Heart left ventricle (tissue), 16 donors: ENCODE data around the gene PFN2. TPM values are rescaled to one million over a fixed set of nuclear protein-coding genes. Genes with fewer than 3 reads are reported as not detected.

Experiments used
- ATAC-seq, 4 donors: fragments of 200-7000 bp; cut with Tn5 transposase; one replicate each; pipeline ENCODE4 v1.9.1; 2020 to 2022; ENCODE audit warnings: moderate library complexity in 4 of 4, mild to moderate bottlenecking in 3 of 4, moderate number of reproducible peaks in 1 of 4
- DNase-seq, 5 donors: peaks; one replicate each; pipeline ENCODE4 v3.0.0-alpha.2; 2020
- H3K27ac ChIP-seq, 12 donors: fragments of 200-600 bp; sonication (generic) in 4 of 12; one replicate each; pipeline versions ENCODE4 v1.5.0 to v1.8.0; 2016 to 2022; ENCODE audit warnings: mild to moderate bottlenecking in 2 of 12
- H3K27me3 ChIP-seq, 9 donors: fragments of 200-600 bp; sonication (generic) in 2 of 9; one replicate each; pipeline versions ENCODE4 v1.5.1 to v1.8.0; 2016 to 2022; ENCODE audit warnings: mild to moderate bottlenecking in 3 of 9
- H3K36me3 ChIP-seq, 9 donors: fragments of 200-600 bp; sonication (generic) in 2 of 9; one replicate each; pipeline versions ENCODE4 v1.5.0 to v1.8.0; 2018 to 2022; ENCODE audit warnings: mild to moderate bottlenecking in 2 of 9
- H3K4me1 ChIP-seq, 12 donors: fragments of 200-600 bp; sonication (generic) in 4 of 12; one replicate each; pipeline versions ENCODE4 v1.5.0 to v1.8.0; 2016 to 2022; ENCODE audit warnings: mild to moderate bottlenecking in 3 of 12
- H3K4me3 ChIP-seq, 12 donors: fragments of 200-600 bp; sonication (generic) in 4 of 12; one replicate each; pipeline versions ENCODE4 v1.5.0 to v1.8.0; 2017 to 2022; ENCODE audit warnings: mild to moderate bottlenecking in 9 of 12, moderate library complexity in 4 of 12
- H3K9me3 ChIP-seq, 12 donors: fragments of 200-600 bp; sonication (generic) in 4 of 12; one replicate each; pipeline versions ENCODE4 v1.5.0 to v1.8.0; 2016 to 2022; ENCODE audit warnings: mild to moderate bottlenecking in 1 of 12
- CTCF ChIP-seq, 12 donors: fragments of 200-600 bp; sonication (generic) in 4 of 12; IDR thresholded peaks; one replicate each; pipeline versions ENCODE4 v1.5.0 to v1.8.0; 2018 to 2022; ENCODE audit warnings: antibody characterized with exemption in 12 of 12, mild to moderate bottlenecking in 5 of 12
- POLR2A ChIP-seq, 2 donors: fragments of 450-650 bp; IDR thresholded peaks; one replicate each; pipeline ENCODE4 v1.6.1; 2017; ENCODE audit warnings: antibody characterized with exemption in 2 of 2, mild to moderate bottlenecking in 2 of 2, moderate library complexity in 2 of 2
- WGBS, 4 donors: extraction: QIAGEN DNeasy Blood & Tissue Kit in 2 of 4; methylation state at CpG; one replicate each; pipeline versions ENCODE4 v1.1.5 to v1.1.7; 2013 to 2018; 5-methylcytosine and 5-hydroxymethylcytosine counted together
- intact Hi-C, 10 donors: fragments of 100-400 bp; cut with DNase I; formaldehyde crosslinking; loops; one replicate each; pipeline versions ENCODE4 v1.11.1 to v1.14.2; 2022
- polyA plus RNA-seq, 2 donors: library from polyadenylated mRNA; stranded (reverse); fragments of 200-250 nt; gene quantifications; one replicate each; pipeline ENCODE4 v1.2.3, GENCODE V29; 2013
- total RNA-seq, 9 donors: library from RNA; depleted of rRNA in 2 of 9; stranded (reverse); fragments of >200 nt in 2 of 9; fragmentation: NEBNext Ultra II Directional in 3 of 9; extraction: Animal tissue kit (Norgen Biotek cat#: 25700) in 3 of 9; gene quantifications; one replicate each; pipeline versions ENCODE4 v1.1.0 to v1.2.4, GENCODE V29; 2016 to 2023
- donor health status: ischemic (EF 13 %, LVEDD 7.1; RV severe dilation, severe dysfunction).
- donor health status: healthy with polysubstance abuse.
- donor health status: DM: no; HTN: yes; CAD: no.
- donor health status: DM: no; HTN: no; CAD: no.
- donor health status: ischemic (EF 25% LVEDD 6.9; RV normal size, moderate dysfunction).
- donor health status: ischemic (EF 25% LVEDD 5.7; RV mildly dilated, moderate dysfunction).
- donor health status: healthy.
- donor health status: DM: yes; HTN: yes; CAD: no.
- donor health status: ischemic (EF 35%, LVEDD 5.7; RV mildly dilated, moderate dysfunction).
- donor health status: nonischemic (EF 11% LVEDD 7.7; RV severe dilation, severe dysfunction).
- donor health status: DM: yes; HTN: yes; CAD: no.
- donor health status: PGD.
- donor health status: ischemic (EF 29% LVEDD 5.4; RV normal size, mild dysfunction).
- donor health status: nonischemic (EF 23%, LVEDD 6.1; RV moderate dilation, normal function).

Gene PFN2
- total and polyA plus RNA-seq, 11 donors, result 31.4 to 89.3 (median 66.1) TPM

- no peak overlapping the region for H3K27ac ChIP-seq
- 21 to 32% (median 27%) methylated on average over 7 of the region's 7 CpGs for WGBS, 4 donors
- TF ChIP-seq CTCF (IDR thresholded peaks at IDR 0.05) (peak; percentile 51 to 82 (median 70)), POLR2A (IDR thresholded peaks at IDR 0.05) (no peak)
- intact Hi-C loops, result loop anchor here in 5 of 10 donors (2.0 to 10.0 kb wide), 3 partner anchors 248 to 558 kb away; no protein-coding TSS in a partner anchor
- H3K36me3 ChIP-seq, result peaks cover 0 to 8% (median 0%) of the 10 kb centered on the region in 9 donors
- H3K27me3 ChIP-seq, result no peaks in the 10 kb centered on the region
- H3K9me3 ChIP-seq, result no peaks in the 10 kb centered on the region
- H3K4me1 ChIP-seq, result peaks cover 0 to 26% (median 10%) of the 10 kb centered on the region in 12 donors
- DNase-seq (peak; percentile 32 to 58 (median 43)), ATAC-seq (peak; percentile 32 to 81 (median 74))
- peak overlapping the region in 1 of 12 donors; percentile 35 for H3K4me3 ChIP-seq
Observed at GRCh38 chr3:149936812-149937230, 33.9 kb downstream of the PFN2 start.

GRCh38 chr3:149934524-149934923, 36.2 kb downstream of the PFN2 start:
- no peak overlapping the region for H3K27ac ChIP-seq
- H3K36me3 ChIP-seq, result peaks cover 0 to 6% (median 0%) of the 10 kb centered on the region in 9 donors
- no peak overlapping the region for H3K4me3 ChIP-seq
- intact Hi-C loops, result loop anchor here in 5 of 10 donors (10.0 kb wide), 2 partner anchors 250 to 560 kb away; no protein-coding TSS in a partner anchor
- H3K9me3 ChIP-seq, result no peaks in the 10 kb centered on the region
- TF ChIP-seq CTCF (IDR thresholded peaks at IDR 0.05) (no peak), POLR2A (IDR thresholded peaks at IDR 0.05) (no peak)
- H3K4me1 ChIP-seq, result peaks cover 0 to 20% (median 8%) of the 10 kb centered on the region in 12 donors
- no peaks in the 10 kb centered on the region for H3K27me3 ChIP-seq
- peak in 2 of 5 donors; percentile 30 to 49 for DNase-seq
- peak in 3 of 4 donors; percentile 67 to 89 (median 87) for ATAC-seq

GRCh38 chr3:149933858-149934257, 36.8 kb downstream of the PFN2 start:
- intact Hi-C loops, result loop anchor here in 5 of 10 donors (10.0 kb wide), 2 partner anchors 251 to 561 kb away; no protein-coding TSS in a partner anchor
- Histone ChIP-seq H3K4me3 (no peak overlapping the region), H3K9me3 (peaks cover 0 to 4% (median 0%) of the 10 kb centered on the region in 12 donors), H3K27me3 (no peaks in the 10 kb centered on the region), H3K4me1 (peaks cover 0 to 17% (median 4%) of the 10 kb centered on the region in 12 donors), H3K27ac (peak overlapping the region in 1 of 12 donors; percentile 21), H3K36me3 (peaks cover 0 to 6% (median 1%) of the 10 kb centered on the region in 9 donors)
- ATAC-seq, result no peak
- no peak for DNase-seq
- no peak for TF ChIP-seq CTCF (IDR thresholded peaks at IDR 0.05)
- TF ChIP-seq POLR2A (IDR thresholded peaks at IDR 0.05), result no peak

GRCh38 chr3:149933008-149933407, 37.7 kb downstream of the PFN2 start:
- TF ChIP-seq POLR2A (IDR thresholded peaks at IDR 0.05) (no peak), CTCF (IDR thresholded peaks at IDR 0.05) (no peak)

More at GRCh38 chr3:149933008-149933407, 37.7 kb downstream of the PFN2 start:
- peaks cover 0 to 17% (median 0%) of the 10 kb centered on the region in 12 donors for H3K4me1 ChIP-seq
- no peak overlapping the region for H3K4me3 ChIP-seq
- H3K36me3 ChIP-seq, result peaks cover 0 to 12% (median 3%) of the 10 kb centered on the region in 9 donors
- intact Hi-C loops, result loop anchor here in 5 of 10 donors (10.0 kb wide), 2 partner anchors 252 to 562 kb away; no protein-coding TSS in a partner anchor
- H3K27me3 ChIP-seq, result no peaks in the 10 kb centered on the region
- peak in 2 of 4 donors; percentile 23 to 31 for ATAC-seq
- no peak overlapping the region for H3K27ac ChIP-seq
- peaks cover 0 to 11% (median 0%) of the 10 kb centered on the region in 12 donors for H3K9me3 ChIP-seq
- no peak for DNase-seq
- WGBS, 4 donors, result 95 to 100% (median 100%) methylated on average over 1 of the region's 1 CpG
